Prostate gland (tissue), 2 donors: ENCODE data around the gene ZNF319. TPM values are rescaled to one million over a fixed set of nuclear protein-coding genes. Genes with fewer than 3 reads are reported as not detected.

ENCODE experiments used
- DNase-seq: peaks from one replicate; pipeline ENCODE4 v3.0.0-alpha.2; 2019; ENCODE audit warnings: low spot score
- H3K27ac ChIP-seq, 2 donors: fragments of 200-600 bp; sonication (generic); 2 replicates each; pipeline ENCODE4 v1.5.1; 2017 to 2019
- H3K27me3 ChIP-seq: fragments of 200-600 bp; sonication (generic); replicated peaks from 2 replicates; pipeline ENCODE4 v1.5.1; 2019; ENCODE audit not compliant: insufficient read depth
- H3K36me3 ChIP-seq, 2 donors: fragments of 200-600 bp; sonication (generic); 1 replicate in 1 of 2; 2 replicates in 1 of 2; pipeline versions ENCODE4 v1.5.1 to v1.8.1; 2017 to 2019
- H3K4me1 ChIP-seq: fragments of 200-600 bp; sonication (generic); replicated peaks from 2 replicates; pipeline ENCODE4 v1.5.1; 2019
- H3K4me3 ChIP-seq, 2 donors: fragments of 200-600 bp; sonication (generic); 2 replicates each; pipeline ENCODE4 v1.5.1; 2017 to 2019
- H3K9me3 ChIP-seq: fragments of 200-600 bp; sonication (generic); 2 replicates; pipeline ENCODE4 v1.5.1; 2017
- POLR2A ChIP-seq: fragments of 450-650 bp; IDR thresholded peaks from one replicate; pipeline ENCODE4 v1.6.1; 2016; ENCODE audit warnings: antibody characterized with exemption, mild to moderate bottlenecking
- POLR2AphosphoS5 ChIP-seq: sonication (generic); formaldehyde crosslinking; IDR thresholded peaks from one replicate; pipeline ENCODE4 v1.6.1; 2017; ENCODE audit warnings: antibody characterized with exemption
- WGBS: methylation state at CpG from one replicate; pipeline ENCODE4 v1.1.5; 2018; 5-methylcytosine and 5-hydroxymethylcytosine counted together
- intact Hi-C: fragments of 100-400 bp; cut with DNase I; formaldehyde crosslinking; loops from one replicate; pipeline ENCODE4 v1.14.2; 2022
- total RNA-seq, 2 donors: library from RNA; depleted of rRNA; stranded (reverse); fragments of >200 nt; gene quantifications; one replicate each; pipeline ENCODE4 v1.1.0, GENCODE V29; 2016
- TF ChIP-seq, protein P1 (sequence below), 4 experiments: fragments of 200-600 bp in 2 of 4; fragments of 450-650 bp in 2 of 4; sonication (generic) in 2 of 4; IDR thresholded peaks; 1 replicate in 3 of 4; 2 replicates in 1 of 4; pipeline ENCODE4 v1.5.1; 2016 to 2019; ENCODE audit warnings: antibody characterized with exemption in 4 of 4, mild to moderate bottlenecking in 2 of 4, moderate library complexity in 2 of 4

The ZNF319 gene
- total RNA-seq, 2 donors from 2014 or later, result 7.6 to 12.9 TPM

DNA sequence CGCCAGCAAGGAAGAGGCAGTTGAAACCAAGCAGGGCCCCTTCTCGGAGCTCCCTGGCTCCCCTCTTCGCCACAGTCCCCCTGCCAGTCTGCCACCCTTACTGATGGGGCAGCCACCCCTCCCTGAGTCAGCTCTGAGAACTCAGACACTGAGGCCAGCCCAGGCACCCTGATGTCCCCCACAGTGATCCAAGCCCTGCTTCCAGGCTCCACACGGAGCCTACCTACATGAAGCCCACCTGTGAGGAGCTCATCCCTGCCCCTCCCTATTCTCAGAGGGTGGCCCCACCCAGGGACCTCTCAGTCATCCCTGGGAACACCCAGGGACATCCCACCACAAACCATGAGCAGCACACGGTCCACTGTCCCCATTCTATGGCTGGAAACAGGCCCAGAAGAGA lies 38.4 kb downstream of the ZNF319 start:
- WGBS, result 68% methylated on average over 5 of the region's 5 CpGs

DNA sequence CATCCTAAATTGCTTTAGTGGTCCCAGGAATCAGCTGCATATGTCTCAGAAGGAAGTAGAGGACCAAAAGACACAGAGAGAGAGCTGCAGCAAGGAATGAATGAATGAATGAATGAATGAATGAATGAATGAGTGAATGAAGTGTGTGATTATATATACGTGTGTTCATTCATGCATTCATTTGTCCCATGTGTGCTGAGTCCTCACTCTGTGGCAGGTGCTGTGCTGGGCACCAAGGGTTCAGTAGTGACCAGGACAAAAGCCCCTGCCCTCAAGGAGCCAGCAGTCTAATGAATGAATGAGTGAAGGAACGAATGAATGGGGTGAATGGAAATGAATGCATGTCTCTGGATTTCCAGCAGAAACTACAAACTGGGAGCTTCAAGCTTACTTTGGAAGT lies 38.9 kb downstream of the ZNF319 start:
- Histone ChIP-seq H3K27ac (no peak overlapping the region), H3K9me3 (no peaks in the 10 kb centered on the region), H3K4me3 (no peak overlapping the region), H3K27me3 (no peaks in the 10 kb centered on the region), H3K4me1 (no peaks in the 10 kb centered on the region), H3K36me3 (no peaks in the 10 kb centered on the region)
- intact Hi-C loops, result no loop called here
- DNase-seq, result no peak
- WGBS, result 77% methylated on average over 2 of the region's 2 CpGs
- TF ChIP-seq, protein P1, sequence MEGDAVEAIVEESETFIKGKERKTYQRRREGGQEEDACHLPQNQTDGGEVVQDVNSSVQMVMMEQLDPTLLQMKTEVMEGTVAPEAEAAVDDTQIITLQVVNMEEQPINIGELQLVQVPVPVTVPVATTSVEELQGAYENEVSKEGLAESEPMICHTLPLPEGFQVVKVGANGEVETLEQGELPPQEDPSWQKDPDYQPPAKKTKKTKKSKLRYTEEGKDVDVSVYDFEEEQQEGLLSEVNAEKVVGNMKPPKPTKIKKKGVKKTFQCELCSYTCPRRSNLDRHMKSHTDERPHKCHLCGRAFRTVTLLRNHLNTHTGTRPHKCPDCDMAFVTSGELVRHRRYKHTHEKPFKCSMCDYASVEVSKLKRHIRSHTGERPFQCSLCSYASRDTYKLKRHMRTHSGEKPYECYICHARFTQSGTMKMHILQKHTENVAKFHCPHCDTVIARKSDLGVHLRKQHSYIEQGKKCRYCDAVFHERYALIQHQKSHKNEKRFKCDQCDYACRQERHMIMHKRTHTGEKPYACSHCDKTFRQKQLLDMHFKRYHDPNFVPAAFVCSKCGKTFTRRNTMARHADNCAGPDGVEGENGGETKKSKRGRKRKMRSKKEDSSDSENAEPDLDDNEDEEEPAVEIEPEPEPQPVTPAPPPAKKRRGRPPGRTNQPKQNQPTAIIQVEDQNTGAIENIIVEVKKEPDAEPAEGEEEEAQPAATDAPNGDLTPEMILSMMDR (IDR thresholded peaks at IDR 0.05), result no peak
- TF ChIP-seq POLR2A, result no peak
- TF ChIP-seq POLR2AphosphoS5, result no peak

More for the DNA sequence above, 38.4 kb downstream of the ZNF319 start:
- TF ChIP-seq POLR2AphosphoS5 (no peak), POLR2A (no peak)
- TF ChIP-seq, protein P1 (IDR thresholded peaks at IDR 0.05), result no peak
- no peaks in the 10 kb centered on the region for H3K27me3 ChIP-seq
- DNase-seq, result no peak
- no peak overlapping the region for H3K4me3 ChIP-seq
- H3K9me3 ChIP-seq, result no peaks in the 10 kb centered on the region
- intact Hi-C loops, result no loop called here
- no peaks in the 10 kb centered on the region for H3K4me1 ChIP-seq
- H3K36me3 ChIP-seq, result no peaks in the 10 kb centered on the region
- no peak overlapping the region for H3K27ac ChIP-seq

DNA sequence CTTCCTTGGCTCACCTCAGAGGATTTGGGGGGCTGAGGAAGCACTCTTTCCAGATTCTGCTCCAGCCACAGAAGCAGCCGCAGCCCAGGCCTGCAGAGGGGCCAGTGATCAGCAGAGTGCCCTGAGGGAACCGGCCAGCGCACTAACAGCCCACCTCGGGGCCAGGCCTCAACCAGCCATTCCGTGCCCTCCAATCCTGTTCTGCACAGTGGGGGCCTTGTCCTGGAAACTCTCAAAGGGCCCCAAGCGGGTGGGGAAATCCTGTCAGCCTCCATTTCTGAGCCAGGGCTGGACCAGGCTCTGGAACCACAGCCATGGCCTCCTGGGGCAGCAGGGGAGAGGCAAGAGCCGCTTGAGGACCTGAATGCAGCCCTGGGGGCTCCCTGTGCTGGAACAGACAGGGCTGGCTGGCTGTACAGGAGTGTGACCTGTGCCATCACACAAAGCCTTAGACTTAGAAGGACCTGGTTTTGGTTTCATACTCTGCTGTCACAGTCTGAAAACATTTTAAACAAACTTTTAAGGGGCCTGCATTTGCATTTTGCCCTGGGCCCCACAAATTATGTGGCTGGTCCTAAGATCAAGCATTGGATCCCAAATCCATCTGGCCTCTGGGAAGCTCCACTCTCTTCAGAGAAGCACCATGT lies 39.5 kb downstream of the ZNF319 start:
- Histone ChIP-seq H3K9me3 (no peaks in the 10 kb centered on the region), H3K4me1 (no peaks in the 10 kb centered on the region), H3K4me3 (no peak overlapping the region), H3K36me3 (no peaks in the 10 kb centered on the region), H3K27me3 (no peaks in the 10 kb centered on the region), H3K27ac (no peak overlapping the region)
- WGBS, result 88% methylated on average over 7 of the region's 7 CpGs
- intact Hi-C loops, result no loop called here
- TF ChIP-seq POLR2AphosphoS5 (no peak), POLR2A (no peak)
- TF ChIP-seq, protein P1 (IDR thresholded peaks at IDR 0.05), result no peak
- no peak for DNase-seq

DNA sequence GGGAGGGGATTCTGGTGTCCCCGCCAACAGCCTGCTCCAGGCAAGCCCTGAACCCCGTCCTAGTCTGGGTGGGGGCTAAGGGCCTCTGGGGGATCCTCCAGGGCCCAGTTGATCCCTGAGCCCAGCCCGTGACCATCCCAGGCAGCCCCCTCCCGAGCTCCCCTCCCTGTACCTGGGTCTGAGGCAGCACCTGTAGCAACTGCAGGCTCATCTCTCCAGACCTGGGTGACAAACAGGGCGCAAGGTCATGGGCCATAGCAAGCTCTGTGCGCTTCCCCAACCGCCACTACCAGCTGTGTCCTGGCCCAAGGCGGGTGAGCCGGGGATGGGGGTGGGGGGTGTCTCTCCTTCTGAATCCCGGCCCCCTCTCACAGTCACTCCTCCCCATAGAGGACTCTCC lies 40.2 kb downstream of the ZNF319 start:
- Histone ChIP-seq H3K9me3 (no peaks in the 10 kb centered on the region), H3K4me1 (no peaks in the 10 kb centered on the region), H3K4me3 (no peak overlapping the region), H3K36me3 (no peaks in the 10 kb centered on the region), H3K27me3 (no peaks in the 10 kb centered on the region), H3K27ac (no peak overlapping the region)
- 92% methylated on average over 8 of the region's 10 CpGs for WGBS
- TF ChIP-seq, protein P1 (IDR thresholded peaks at IDR 0.05), result no peak
- TF ChIP-seq POLR2A (no peak), POLR2AphosphoS5 (no peak)
- intact Hi-C loops, result no loop called here
- DNase-seq, result no peak

DNA sequence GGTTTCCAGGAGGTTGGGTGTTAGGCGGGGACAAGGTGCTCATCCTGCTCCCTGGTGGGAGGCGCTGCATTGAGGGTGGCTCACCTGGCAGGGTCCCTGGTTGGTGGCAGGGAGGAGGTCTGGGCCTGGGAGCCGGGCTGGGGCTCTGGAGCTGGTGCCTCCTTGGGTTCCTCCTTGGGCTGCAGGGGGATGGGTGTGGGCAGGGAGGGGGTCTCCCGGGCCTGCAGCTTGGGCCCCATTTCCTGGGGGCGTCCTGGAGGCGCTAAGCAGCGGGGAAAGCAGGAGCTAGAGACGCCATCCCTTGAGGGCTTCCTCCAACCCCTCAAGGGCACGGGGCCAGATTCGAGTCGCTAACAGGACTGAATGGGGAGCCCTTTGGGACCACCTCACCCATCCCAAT lies 40.7 kb downstream of the ZNF319 start:
- intact Hi-C loops, result no loop called here
- Histone ChIP-seq H3K9me3 (no peaks in the 10 kb centered on the region), H3K4me1 (no peaks in the 10 kb centered on the region), H3K4me3 (no peak overlapping the region), H3K27me3 (no peaks in the 10 kb centered on the region), H3K36me3 (no peaks in the 10 kb centered on the region), H3K27ac (no peak overlapping the region)
- TF ChIP-seq POLR2A (no peak), POLR2AphosphoS5 (no peak)
- TF ChIP-seq, protein P1 (IDR thresholded peaks at IDR 0.05), result no peak
- DNase-seq, result no peak
- 89% methylated on average over 11 of the region's 11 CpGs for WGBS
